ENCODE results near the gene PTPA.
"Not testable (repeated sequence)": the region's sequence is repeated elsewhere in the genome, so short reads cannot be mapped to it uniquely, and the experiment has no call there.

DNA sequence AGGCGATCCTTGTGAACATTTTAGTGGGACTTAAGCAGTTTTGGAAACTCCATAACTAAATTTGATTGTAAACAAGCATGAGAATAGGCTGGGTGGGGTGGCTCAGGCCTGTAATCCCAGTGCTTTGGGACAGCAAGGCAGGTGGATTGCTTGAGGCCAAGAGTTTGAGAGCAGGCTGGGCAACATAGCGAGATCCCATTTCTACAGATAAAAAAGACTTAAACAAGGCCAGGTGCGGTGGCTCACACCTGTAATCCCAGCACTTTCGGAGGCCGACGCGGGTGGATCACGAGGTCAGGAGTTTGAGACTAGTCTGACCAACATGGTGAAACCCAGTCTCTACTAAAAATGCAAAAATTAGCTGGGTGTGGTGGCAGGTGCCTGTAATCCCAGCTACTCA is 78.8 kb downstream of the PTPA start:
- TF ChIP-seq ISL1 (CRISPR knock-in tag; IDR thresholded peaks at IDR 0.05); ZFP3 (CRISPR knock-in tag; IDR thresholded peaks at IDR 0.05); OSR1 (CRISPR knock-in tag; IDR thresholded peaks at IDR 0.05); TCF4 (CRISPR knock-in tag; IDR thresholded peaks at IDR 0.05; ENCODE audit: borderline replicate concordance); TOX (CRISPR knock-in tag; IDR thresholded peaks at IDR 0.05; ENCODE audit: borderline replicate concordance); ZNF70 (CRISPR knock-in tag; IDR thresholded peaks at IDR 0.05); POU6F1 (CRISPR knock-in tag; IDR thresholded peaks at IDR 0.05; ENCODE audit: borderline replicate concordance, low read depth); ZNF565 (CRISPR knock-in tag; conservative IDR thresholded peaks at IDR 0.05; ENCODE audit: low read depth): not testable (repeated sequence)
- TF ChIP-seq, protein P1, sequence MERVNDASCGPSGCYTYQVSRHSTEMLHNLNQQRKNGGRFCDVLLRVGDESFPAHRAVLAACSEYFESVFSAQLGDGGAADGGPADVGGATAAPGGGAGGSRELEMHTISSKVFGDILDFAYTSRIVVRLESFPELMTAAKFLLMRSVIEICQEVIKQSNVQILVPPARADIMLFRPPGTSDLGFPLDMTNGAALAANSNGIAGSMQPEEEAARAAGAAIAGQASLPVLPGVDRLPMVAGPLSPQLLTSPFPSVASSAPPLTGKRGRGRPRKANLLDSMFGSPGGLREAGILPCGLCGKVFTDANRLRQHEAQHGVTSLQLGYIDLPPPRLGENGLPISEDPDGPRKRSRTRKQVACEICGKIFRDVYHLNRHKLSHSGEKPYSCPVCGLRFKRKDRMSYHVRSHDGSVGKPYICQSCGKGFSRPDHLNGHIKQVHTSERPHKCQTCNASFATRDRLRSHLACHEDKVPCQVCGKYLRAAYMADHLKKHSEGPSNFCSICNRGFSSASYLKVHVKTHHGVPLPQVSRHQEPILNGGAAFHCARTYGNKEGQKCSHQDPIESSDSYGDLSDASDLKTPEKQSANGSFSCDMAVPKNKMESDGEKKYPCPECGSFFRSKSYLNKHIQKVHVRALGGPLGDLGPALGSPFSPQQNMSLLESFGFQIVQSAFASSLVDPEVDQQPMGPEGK (CRISPR knock-in tag; IDR thresholded peaks at IDR 0.05; ENCODE audit: borderline replicate concordance) = not testable (repeated sequence)

Data from SK-N-SH treated with all-trans-retinoic acid at 6 μM for 48 hours (cell line).